NCI-H146 (cell line): ENCODE measurements around the gene FBLN2.

ENCODE experiments used
- DNase-seq: peaks from one replicate; lab custom pipeline; 2025; lab: John Stamatoyannopoulos, UW

The FBLN2 gene

GRCh38 chr3:13532085-13532484 lies 16.8 kb upstream of the FBLN2 start:
- DNase-seq, result no peak

- no peak for DNase-seq
These were observed 16.3 kb upstream of the FBLN2 start for GRCh38 chr3:13532631-13533030.

- DNase-seq, result no peak
These were observed 15.0 kb upstream of the FBLN2 start for GRCh38 chr3:13533885-13534301.

GRCh38 chr3:13535526-13535875 lies 13.4 kb upstream of the FBLN2 start:
- no peak for DNase-seq

- DNase-seq, result no peak
These were observed 13.0 kb upstream of the FBLN2 start for GRCh38 chr3:13535905-13536304.

- DNase-seq, result no peak
These were observed 12.5 kb upstream of the FBLN2 start for GRCh38 chr3:13536432-13536831.

- DNase-seq, result no peak
These were observed 12.1 kb upstream of the FBLN2 start for GRCh38 chr3:13536832-13537231.

GRCh38 chr3:13537244-13537908 lies 11.5 kb upstream of the FBLN2 start:
- DNase-seq, result no peak

- DNase-seq, result no peak
These were observed 11.0 kb upstream of the FBLN2 start for GRCh38 chr3:13537909-13538296.

GRCh38 chr3:13538520-13539291 lies 10.2 kb upstream of the FBLN2 start:
- no peak for DNase-seq

- DNase-seq, result no peak
These were observed 9.7 kb upstream of the FBLN2 start for GRCh38 chr3:13539292-13539638.

GRCh38 chr3:13539671-13540070 lies 9.3 kb upstream of the FBLN2 start:
- no peak for DNase-seq

- DNase-seq, result no peak
These were observed 8.5 kb upstream of the FBLN2 start for GRCh38 chr3:13540297-13540995.

- DNase-seq, result no peak
These were observed 7.2 kb upstream of the FBLN2 start for GRCh38 chr3:13541691-13542090.

GRCh38 chr3:13542142-13542541 lies 6.8 kb upstream of the FBLN2 start:
- DNase-seq, result no peak

GRCh38 chr3:13543253-13543652 lies 5.7 kb upstream of the FBLN2 start:
- no peak for DNase-seq

- DNase-seq, result no peak
These were observed 4.6 kb upstream of the FBLN2 start for GRCh38 chr3:13544293-13544831.

GRCh38 chr3:13544951-13545651 lies 3.8 kb upstream of the FBLN2 start:
- DNase-seq, result no peak

GRCh38 chr3:13545952-13546454 lies 2.9 kb upstream of the FBLN2 start:
- no peak for DNase-seq

GRCh38 chr3:13546667-13547171 lies 2.2 kb upstream of the FBLN2 start:
- DNase-seq, result no peak

GRCh38 chr3:13547591-13548371 lies 1.1 kb upstream of the FBLN2 start:
- DNase-seq, result no peak
